ENCODE results near the gene DOK7. TPM values are rescaled to one million over a fixed set of nuclear protein-coding genes. Genes with fewer than 3 reads are reported as not detected.

The DOK7 gene
- total and polyA plus RNA-seq, 8 donors = 0.37 to 8.1 (median 4.3) TPM; not detected in 1

GRCh38 chr4:3437998-3438846, 24.9 kb upstream of the DOK7 start:
- Histone ChIP-seq H3K27ac (no peak overlapping the region), H3K4me1 (peaks cover 0 to 17% (median 10%) of the 10 kb centered on the region in 4 donors), H3K27me3 (no peaks in the 10 kb centered on the region), H3K36me3 (peaks cover 0 to 5% (median 0%) of the 10 kb centered on the region in 4 donors), H3K9me3 (no peaks in the 10 kb centered on the region), H3K4me3 (no peak overlapping the region)
- 69 to 85% (median 77%) methylated on average over 22 to 28 of the region's 28 CpGs for WGBS, 5 donors
- DNase-seq = no peak
- intact Hi-C loops (cut with DNase I; ENCODE audit: low total_unique reads) = no loop called here
- TF ChIP-seq POLR2A (IDR thresholded peaks at IDR 0.05) (no peak), EP300 (IDR thresholded peaks at IDR 0.05) (no peak), POLR2AphosphoS5 (IDR thresholded peaks at IDR 0.05) (no peak), CTCF (IDR thresholded peaks at IDR 0.05) (no peak)

- 63 to 84% (median 74%) methylated on average over 8 to 10 of the region's 10 CpGs for WGBS, 5 donors
- TF ChIP-seq CTCF (IDR thresholded peaks at IDR 0.05) = no peak
- TF ChIP-seq POLR2AphosphoS5 (IDR thresholded peaks at IDR 0.05) = no peak
- TF ChIP-seq EP300 (IDR thresholded peaks at IDR 0.05) = no peak
- no peak for TF ChIP-seq POLR2A (IDR thresholded peaks at IDR 0.05)
- intact Hi-C loops (cut with DNase I; ENCODE audit: low total_unique reads) = no loop called here
- H3K36me3 ChIP-seq = no peaks in the 10 kb centered on the region
- DNase-seq = no peak
- H3K4me1 ChIP-seq = peaks cover 0 to 22% (median 15%) of the 10 kb centered on the region in 4 donors
- H3K9me3 ChIP-seq = no peaks in the 10 kb centered on the region
- no peak overlapping the region for H3K4me3 ChIP-seq
- H3K27me3 ChIP-seq = no peaks in the 10 kb centered on the region
- H3K27ac ChIP-seq = no peak overlapping the region
Observed at GRCh38 chr4:3438847-3439180, 24.3 kb upstream of the DOK7 start.

GRCh38 chr4:3439391-3439790, 23.7 kb upstream of the DOK7 start:
- 75 to 79% (median 77%) methylated on average over 10 to 16 of the region's 16 CpGs; no CpG with 5 or more reads in 1 of the 5 donors for WGBS, 5 donors
- intact Hi-C loops (cut with DNase I; ENCODE audit: low total_unique reads) = no loop called here
- H3K9me3 ChIP-seq = no peaks in the 10 kb centered on the region

GRCh38 chr4:3440011-3440410, 23.1 kb upstream of the DOK7 start:
- 62 to 75% (median 64%) methylated on average over 6 to 7 of the region's 7 CpGs for whole genome bisulfite sequencing, 5 donors
- DNase-seq = no peak
- no peaks in the 10 kb centered on the region for H3K36me3 ChIP-seq

More at GRCh38 chr4:3439391-3439790, 23.7 kb upstream of the DOK7 start:
- DNase-seq = no peak
- no peaks in the 10 kb centered on the region for H3K27me3 ChIP-seq
- no peak overlapping the region for H3K27ac ChIP-seq
- H3K4me3 ChIP-seq = no peak overlapping the region
- no peaks in the 10 kb centered on the region for H3K36me3 ChIP-seq
- TF ChIP-seq EP300 (IDR thresholded peaks at IDR 0.05) = no peak
- TF ChIP-seq POLR2A (IDR thresholded peaks at IDR 0.05) = no peak
- no peak for TF ChIP-seq POLR2AphosphoS5 (IDR thresholded peaks at IDR 0.05)
- TF ChIP-seq CTCF (IDR thresholded peaks at IDR 0.05) = no peak
- H3K4me1 ChIP-seq = peaks cover 0 to 22% (median 15%) of the 10 kb centered on the region in 4 donors

More at GRCh38 chr4:3440011-3440410, 23.1 kb upstream of the DOK7 start:
- Histone ChIP-seq H3K27ac (no peak overlapping the region), H3K9me3 (no peaks in the 10 kb centered on the region), H3K4me1 (peaks cover 0 to 22% (median 15%) of the 10 kb centered on the region in 4 donors), H3K4me3 (no peak overlapping the region), H3K27me3 (no peaks in the 10 kb centered on the region)
- no peak for TF ChIP-seq EP300 (IDR thresholded peaks at IDR 0.05)
- TF ChIP-seq POLR2A (IDR thresholded peaks at IDR 0.05) = no peak
- no peak for TF ChIP-seq POLR2AphosphoS5 (IDR thresholded peaks at IDR 0.05)
- TF ChIP-seq CTCF (IDR thresholded peaks at IDR 0.05) = no peak
- intact Hi-C loops (cut with DNase I; ENCODE audit: low total_unique reads) = loop anchor here (5.0 kb wide), 1 partner anchor 93 kb away; no protein-coding TSS in a partner anchor
